ENCODE data around the gene TBC1D13.
"Not testable (repeated sequence)": the region's sequence is repeated elsewhere in the genome, so short reads cannot be mapped to it uniquely, and the experiment has no call there.

The TBC1D13 gene

GRCh38 chr9:128785427-128785826, 1.6 kb upstream of the TBC1D13 start:
- DNase-seq: no peak

- no peak for DNase-seq
Measured at GRCh38 chr9:128787659-128788058, 606 bp downstream of the TBC1D13 start.

GRCh38 chr9:128788445-128788844, 1.4 kb downstream of the TBC1D13 start:
- no peak for DNase-seq

DNA sequence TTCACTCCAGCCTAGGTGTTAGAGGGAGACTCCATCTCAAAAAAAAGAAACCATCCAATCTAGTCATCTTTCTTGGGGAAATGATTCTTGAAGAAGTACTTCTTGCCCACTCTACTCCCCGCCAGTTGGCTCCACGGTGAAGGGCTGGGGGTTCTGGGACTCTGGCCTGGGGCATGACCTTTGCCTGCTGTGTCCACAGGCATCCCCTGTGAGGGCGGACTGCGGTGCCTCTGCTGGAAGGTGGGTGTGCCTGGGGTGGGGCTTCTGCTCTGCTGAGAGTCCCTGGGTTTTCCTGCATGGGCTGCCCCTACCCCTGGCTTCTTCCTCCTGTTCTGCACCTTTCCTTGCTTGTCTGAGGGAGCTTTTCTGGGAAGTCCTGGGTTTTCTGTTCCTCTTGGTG, 3.5 kb downstream of the TBC1D13 start:
- DNase-seq: no peak

DNA sequence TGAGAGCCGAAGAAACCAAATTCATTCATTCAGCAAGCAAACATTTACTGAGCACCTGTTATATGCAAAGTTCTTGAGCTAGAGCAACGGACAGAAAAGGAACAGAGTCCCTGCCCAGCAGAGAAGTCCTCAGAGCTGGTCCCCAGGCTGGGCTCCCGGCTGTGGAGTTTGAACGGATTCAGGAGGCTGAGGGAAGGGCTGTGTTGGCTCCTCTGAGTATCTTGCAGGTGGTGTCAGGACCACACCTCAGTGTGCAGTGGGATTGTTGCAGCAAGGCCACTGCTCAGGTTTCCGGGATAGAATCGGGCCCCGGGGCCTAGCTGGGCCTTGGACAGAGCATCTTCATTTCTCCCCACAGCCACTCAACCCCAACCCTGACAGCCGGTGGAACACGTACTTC, 5.1 kb downstream of the TBC1D13 start:
- DNase-seq: no peak

- DNase-seq: no peak
Measured at GRCh38 chr9:128792978-128793686, 6.1 kb downstream of the TBC1D13 start.

DNA sequence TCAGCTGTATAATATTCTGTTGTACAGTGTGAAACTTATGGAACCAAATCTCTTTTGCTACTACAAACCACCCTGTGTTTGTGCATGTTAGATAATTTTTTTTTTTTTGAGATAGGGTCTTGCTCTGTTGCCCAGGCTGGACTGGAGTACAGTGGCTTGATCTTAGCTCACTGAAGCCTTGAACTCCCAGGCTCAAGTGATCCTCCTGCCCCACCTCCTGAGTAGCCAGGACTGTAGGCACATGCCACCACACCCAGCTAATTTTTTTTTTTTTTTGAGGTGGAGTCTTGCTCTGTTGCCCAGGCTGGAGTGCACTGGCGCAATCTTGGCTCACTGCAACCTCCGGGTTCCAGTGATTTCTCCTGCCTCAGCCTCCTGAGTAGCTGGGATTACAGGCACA, 7.9 kb downstream of the TBC1D13 start:
- not testable (repeated sequence) for DNase-seq

DNA sequence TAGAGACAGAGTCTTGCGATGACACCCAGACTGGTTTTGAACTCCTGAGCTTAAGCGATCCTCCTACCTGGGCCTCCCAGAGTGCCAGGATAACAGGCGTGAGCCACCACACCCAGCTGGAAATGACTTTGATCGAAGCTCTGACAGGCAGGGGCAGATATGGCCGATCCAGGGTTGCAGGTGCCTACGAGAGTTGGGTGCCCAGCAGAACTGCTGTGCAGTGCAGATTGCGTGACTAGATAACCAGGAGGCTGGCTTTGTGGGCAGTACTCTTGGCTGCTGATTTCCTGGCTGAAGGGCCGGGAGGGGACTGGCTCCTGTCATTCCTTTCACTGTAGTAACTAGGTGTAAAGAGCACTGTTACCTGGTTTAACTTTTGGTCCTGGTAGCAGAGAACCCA, 11.8 kb downstream of the TBC1D13 start:
- DNase-seq: no peak

DNA sequence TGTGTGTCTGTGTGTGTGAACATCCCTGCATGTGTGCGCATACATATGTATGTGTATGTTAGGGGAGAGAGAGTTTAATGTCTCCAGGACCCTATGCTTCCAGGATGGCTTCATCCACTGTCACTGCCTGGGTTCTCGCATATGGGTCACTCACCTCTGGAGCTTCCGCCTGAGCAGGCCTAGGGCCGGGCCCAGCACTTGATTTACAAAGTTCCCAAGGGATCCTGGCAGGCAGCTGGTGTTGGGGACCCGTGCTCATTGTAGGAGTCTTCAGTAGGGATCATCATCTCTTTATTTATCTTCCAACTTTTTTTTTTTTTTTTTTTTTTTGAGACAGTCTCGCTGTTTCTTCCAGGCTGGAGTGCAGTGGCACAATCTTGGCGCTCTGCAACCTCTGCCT, 13.0 kb downstream of the TBC1D13 start:
- no peak for DNase-seq

GRCh38 chr9:128802482-128802881, 15.4 kb downstream of the TBC1D13 start:
- DNase-seq: no peak

- DNase-seq: no peak
Measured at GRCh38 chr9:128805661-128806060, 18.6 kb downstream of the TBC1D13 start.

DNA sequence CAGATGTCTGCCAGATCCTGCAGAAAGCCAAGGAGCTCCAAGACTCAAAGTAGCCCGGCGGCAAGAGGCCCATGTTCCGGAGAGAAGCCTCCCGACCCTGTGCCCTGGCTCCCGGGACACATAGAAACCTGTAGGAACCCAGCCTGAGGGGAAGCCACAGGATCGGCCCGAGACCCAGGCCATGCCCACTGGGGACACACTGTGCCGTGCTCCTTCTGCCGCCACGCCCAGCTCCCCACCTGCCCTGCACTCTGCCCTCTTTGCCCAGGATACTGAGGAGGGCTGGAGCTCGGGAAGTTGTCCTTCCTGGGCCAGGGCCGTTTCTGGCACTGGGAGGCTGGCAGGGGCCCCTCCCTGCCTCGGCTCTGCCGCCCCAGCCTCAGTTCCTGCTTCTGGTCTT, 20.8 kb downstream of the TBC1D13 start:
- DNase-seq: no peak

GRCh38 chr9:128808543-128808942, 21.5 kb downstream of the TBC1D13 start:
- no peak for DNase-seq

- no peak for DNase-seq
Measured at GRCh38 chr9:128809036-128809599, 22.1 kb downstream of the TBC1D13 start.

- DNase-seq: no peak
Measured at GRCh38 chr9:128809831-128810230, 22.8 kb downstream of the TBC1D13 start.

DNA sequence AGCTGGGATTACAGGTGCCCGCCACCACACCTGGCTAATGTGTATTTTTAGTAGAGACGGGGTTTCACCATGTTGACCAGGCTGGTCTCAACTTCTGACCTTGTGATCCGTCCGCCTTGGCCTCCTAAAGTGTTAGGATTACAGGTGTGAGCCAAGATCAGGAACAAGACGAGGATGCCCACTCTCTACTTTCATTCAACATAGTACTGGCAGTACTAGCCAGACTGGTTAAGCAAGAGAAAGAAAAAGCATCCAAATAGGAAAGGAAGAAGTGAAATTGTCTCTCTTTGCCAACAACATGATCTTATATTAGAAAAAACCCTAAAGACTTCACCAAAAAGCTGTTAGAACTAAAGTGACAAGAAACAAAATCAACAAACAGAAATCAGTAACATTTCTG, 23.8 kb downstream of the TBC1D13 start:
- no peak for DNase-seq

DNA sequence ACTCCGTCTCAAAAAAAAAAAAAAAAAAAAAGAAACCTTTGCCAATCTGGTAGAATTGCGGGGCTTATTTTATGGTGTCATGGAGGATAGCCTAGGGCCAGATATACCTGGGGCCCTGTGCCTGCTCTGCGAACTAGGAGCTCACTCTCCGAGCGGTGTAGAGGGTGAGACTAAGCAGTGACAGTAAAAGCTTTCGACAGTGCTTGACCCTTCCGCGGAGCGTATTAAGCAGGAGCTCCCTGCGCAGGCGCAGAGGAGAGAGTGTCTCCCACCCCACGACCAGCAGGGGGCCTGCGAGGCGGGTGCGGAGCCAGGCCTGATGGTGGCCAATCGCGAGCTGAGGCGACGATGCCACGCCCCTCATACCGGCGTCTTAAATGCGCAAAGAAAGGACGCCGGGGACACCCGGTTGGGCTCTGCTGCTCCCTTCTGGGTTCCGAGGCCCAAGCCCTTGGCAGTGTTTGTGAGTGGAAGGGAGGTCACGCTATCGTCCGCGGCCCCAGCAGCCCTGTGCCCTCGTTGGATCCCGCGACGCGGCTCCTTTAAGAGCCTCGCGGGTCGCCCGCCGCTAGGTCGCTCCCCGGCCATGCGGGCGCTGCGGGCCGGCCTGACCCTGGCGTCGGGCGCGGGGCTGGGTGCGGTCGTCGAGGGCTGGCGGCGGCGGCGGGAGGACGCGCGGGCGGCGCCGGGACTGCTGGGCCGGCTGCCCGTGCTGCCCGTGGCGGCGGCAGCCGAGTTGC, 31.2 kb downstream of the TBC1D13 start, which contains the start of gene ENDOG:
ENDOG (plus strand) TSS at position 402 of the 740 bp plus-strand sequence; CDS start at position 587, 185 bp downstream.
- peak; percentile 97 for DNase-seq

GRCh38 chr9:128818839-128819715, 32.0 kb downstream of the TBC1D13 start:
- DNase-seq: peak; percentile 70

GRCh38 chr9:128819716-128820664, 32.9 kb downstream of the TBC1D13 start:
- peak; percentile 57 for DNase-seq

GRCh38 chr9:128820665-128821583, 33.9 kb downstream of the TBC1D13 start:
- no peak for DNase-seq
